ENCODE measurements around the gene PALD1.

DNA sequence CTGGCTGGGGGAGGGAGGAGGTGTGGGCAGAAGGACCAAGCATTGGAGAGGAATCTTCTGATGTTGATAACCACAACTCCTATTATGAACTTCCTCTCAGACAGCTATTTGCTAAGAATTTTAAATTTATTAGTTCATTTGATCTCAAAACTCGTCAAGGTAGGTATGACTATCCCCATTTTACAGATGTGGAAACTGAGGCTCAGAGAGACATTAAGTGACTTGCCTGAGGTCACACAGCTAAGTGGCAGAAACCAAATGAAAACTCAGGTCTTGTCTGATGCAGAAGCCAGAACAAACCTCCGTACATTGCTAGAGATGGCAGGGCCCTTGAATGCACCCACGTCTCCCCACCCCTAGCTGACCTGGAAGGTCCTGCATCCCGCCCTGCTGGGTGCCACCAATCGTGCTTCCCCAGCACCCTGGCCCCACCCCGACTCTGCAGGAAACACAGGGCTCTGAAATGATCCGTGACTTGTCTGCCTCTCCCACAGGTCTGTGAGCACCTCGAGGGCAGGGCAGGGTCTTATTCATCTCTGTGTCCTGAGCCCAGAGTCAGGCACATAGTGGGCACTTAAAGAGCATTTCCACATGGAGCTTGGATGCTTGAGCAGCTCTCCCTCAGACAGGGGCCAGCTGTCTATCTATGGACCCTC is 5.6 kb upstream of the PALD1 start:
- no peak for TF ChIP-seq POLR2A (IDR thresholded peaks at IDR 0.05; ENCODE audit: borderline replicate concordance, extremely low read depth, insufficient read depth, insufficient read length)
- TF ChIP-seq, protein P1, sequence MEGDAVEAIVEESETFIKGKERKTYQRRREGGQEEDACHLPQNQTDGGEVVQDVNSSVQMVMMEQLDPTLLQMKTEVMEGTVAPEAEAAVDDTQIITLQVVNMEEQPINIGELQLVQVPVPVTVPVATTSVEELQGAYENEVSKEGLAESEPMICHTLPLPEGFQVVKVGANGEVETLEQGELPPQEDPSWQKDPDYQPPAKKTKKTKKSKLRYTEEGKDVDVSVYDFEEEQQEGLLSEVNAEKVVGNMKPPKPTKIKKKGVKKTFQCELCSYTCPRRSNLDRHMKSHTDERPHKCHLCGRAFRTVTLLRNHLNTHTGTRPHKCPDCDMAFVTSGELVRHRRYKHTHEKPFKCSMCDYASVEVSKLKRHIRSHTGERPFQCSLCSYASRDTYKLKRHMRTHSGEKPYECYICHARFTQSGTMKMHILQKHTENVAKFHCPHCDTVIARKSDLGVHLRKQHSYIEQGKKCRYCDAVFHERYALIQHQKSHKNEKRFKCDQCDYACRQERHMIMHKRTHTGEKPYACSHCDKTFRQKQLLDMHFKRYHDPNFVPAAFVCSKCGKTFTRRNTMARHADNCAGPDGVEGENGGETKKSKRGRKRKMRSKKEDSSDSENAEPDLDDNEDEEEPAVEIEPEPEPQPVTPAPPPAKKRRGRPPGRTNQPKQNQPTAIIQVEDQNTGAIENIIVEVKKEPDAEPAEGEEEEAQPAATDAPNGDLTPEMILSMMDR (IDR thresholded peaks at IDR 0.05 in 2 of 3, conservative IDR thresholded peaks at IDR 0.05 in 1 of 3; ENCODE audit: borderline replicate concordance in 1 of 3, insufficient read depth in 1 of 3, low read depth in 2 of 3, low read length in 2 of 3) = no peak

All from HCT116 (cell line).